NCI-H2029 (cell line): ENCODE results near the gene MLN.

Experiments used
- DNase-seq: peaks from one replicate; lab custom pipeline; 2025; lab: John Stamatoyannopoulos, UW

Gene MLN

DNA sequence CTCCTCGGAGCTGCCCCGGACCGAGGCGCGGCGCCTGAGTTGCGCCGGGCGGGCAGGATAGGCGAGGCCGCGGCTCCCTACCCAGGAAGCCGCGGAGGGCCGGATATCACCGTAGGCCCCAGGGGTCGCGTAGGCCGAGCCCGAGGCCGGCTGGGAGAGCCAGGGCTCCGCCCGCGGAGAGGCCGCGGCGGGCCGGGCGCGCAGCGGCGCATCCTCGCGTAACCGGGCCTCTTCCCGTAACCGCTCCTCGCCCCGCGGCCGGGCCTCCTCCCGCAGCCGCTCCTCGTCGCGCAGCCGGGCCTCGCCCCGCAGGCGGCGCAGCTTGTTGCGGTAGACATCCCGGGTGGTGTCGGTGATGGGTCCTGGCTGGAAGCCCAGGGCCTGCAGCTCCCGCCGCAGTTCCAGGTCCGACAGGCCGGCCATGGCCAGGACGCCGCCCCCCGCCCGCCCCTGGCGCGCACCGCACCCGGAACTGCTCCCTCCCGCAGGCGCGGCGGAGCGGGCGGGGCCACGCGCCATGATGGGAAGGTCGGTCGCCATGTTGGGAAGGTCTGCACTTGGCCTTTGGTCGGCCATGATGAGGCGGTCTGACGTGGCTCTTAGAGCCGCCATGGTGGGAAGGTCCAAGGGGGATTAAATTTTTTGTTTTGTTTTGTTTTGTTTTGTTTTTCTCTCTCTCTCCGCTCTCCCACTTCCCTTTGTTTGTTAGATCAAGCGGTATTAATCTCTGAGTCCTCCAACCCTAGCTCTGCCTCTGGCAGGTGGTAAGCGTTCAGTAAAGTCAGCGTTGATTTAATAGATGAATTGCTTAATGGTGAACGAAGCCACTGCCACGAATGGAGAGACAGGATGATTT lies 14.9 kb downstream of the MLN start, which contains the start of gene LEMD2:
LEMD2 (minus strand) TSS at position 437 of the 856 bp plus-strand sequence; CDS start at position 423, 14 bp downstream.
- DNase-seq: peak; percentile 85

DNA sequence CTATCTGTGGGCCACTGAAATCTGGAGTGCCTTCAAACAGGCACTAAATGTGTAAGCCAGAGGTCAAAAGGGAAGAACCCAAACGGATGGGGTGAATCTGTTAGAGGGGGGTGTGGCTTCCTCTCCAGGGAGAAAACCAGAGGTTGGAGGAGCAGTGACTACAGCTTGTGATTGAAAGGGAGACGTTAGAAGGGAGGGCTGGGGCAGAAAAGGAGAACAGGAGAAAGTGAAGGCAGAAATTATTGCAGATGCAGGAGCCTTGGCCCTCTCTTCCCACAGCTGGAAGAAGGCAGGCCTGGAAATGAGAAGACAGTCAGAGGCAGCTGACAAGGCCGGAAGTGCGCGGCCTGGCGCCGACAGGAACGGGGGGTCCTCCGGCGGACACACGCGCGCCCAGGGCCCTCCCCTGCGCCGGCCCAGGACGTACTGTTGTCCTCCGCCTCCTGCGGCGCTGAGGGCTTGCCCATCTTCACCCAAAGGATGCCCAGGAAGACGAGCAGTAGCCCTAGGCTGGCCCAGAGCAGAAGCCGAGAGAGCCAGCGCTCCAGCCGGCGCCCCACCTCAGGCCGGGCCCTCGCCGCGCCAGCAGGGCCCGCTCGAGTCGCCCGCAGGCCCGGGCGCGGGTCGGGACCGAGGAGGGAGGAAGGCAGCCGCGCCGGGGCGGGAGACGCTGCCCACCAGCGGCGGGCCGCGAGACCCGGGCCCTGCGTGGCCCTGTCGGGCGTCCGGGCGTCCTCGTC lies 15.7 kb downstream of the MLN start:
- peak; percentile 45 for DNase-seq

DNA sequence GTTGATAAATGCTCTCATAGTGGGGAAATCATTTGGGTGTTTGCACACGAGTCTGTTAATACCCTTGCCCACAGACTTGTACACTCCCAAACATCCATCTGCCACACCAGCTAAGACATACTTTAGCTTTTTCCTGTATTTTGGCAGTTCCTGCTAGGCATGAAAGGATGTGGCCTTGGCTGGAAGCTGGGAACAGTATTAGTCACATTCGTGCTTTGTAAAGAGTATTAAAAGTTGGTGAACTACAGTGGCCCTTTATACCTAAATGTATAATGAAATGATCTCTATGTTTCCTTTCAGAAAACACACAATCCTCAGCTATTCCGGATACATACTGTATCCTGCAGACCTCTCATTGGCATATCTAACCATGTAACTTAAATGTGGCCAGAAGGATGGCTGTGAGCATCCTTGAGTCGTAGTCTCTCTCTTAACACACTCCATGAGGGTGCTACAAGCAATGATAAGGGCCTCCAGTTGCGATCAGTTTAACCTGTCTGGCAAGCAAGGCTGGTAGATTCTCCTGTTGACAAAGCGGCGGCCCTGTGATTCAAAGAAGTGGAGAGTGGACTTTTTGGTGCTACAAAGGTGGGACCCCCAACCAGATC lies 16.4 kb downstream of the MLN start:
- no peak for DNase-seq

DNA sequence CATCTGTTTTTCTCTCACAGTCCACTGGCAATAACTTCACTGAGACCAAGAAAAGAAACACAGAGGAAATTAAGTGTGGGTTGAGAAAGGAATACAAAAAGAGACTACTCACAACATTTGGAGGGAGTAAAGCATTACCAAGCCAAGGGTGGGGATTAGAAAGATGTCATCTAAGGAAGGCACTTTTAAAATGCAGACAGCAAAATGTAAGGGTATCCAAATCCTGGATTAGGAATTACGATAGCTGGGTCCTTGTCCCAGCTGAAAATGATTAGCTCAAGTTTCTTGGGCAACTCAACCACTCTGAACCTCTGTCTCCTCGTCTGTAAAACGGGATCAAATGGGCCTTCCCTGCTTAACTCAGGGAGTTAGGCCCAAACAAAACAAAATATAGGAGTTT lies 17.1 kb downstream of the MLN start:
- no peak for DNase-seq

DNA sequence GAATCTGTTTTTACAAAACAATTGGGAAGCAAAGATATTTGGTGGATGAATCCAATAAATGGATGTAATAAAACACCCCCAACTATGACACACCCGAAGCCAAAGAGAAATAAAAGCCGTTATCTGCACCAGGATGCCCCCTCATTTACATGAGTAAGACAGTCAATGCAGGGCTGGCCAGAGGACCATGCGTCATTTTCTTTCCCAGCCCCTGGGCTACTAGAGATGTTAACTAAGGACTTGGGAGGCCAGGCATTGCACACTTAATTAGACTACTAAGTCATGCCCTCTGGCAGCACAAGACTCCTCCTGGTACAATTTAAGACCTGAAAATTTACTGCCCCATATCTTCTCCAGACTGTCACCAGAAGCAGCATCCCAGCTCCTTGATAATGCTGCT lies 18.0 kb downstream of the MLN start:
- DNase-seq: no peak

DNA sequence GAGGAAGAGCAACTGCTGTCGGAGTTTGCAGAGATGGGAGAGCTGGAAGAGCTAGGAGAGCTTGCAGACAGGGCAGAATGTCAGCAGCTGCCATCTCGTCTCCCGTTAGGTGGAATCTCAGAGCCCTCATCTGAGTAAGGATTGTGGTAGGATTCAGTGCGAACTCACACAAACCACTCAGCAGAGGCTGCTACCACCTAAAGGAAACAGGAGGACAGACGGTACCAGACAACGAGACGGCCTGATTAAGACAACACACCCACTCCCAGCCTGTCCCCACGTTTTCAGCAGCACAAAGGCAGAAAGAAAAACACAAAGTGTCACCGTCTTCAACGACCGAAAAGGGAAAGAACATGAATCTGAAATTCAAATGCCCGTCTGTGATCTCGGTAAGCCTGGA lies 19.0 kb downstream of the MLN start:
- no peak for DNase-seq

DNA sequence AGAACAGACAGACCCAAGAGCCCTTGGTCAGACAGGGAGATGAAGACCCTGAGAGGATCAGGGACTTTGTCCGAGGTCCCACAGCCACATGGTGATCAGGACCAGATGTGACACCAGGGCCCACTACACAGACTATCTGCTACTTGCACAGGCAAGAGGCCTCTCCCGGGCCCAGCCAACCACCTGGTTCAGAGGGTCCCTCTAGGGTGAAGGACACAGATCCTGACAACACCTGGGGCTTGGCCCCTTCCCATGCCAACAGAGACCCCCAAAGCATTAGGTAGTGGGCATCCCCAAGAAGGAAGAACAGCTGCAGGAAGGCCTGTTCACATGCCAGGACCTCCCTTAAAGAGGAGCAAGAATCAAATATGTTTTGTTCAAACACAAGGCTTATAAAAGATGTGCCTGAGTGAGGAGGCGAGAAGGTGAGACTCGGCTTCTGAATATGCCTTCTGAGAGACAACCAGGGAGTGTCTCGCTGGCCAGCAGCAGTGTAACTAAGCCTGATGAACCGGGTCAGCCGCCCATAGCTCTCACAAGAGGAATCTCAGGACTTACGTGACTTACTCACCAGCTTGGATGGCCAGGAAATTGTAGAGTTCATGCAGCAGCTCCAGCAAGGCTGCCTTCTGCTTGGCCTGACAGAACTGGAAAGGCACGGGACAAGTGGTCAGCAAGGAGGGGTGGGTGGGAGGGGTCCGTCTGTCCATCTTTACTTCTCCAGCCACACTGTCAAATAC lies 19.9 kb downstream of the MLN start:
- no peak for DNase-seq

DNA sequence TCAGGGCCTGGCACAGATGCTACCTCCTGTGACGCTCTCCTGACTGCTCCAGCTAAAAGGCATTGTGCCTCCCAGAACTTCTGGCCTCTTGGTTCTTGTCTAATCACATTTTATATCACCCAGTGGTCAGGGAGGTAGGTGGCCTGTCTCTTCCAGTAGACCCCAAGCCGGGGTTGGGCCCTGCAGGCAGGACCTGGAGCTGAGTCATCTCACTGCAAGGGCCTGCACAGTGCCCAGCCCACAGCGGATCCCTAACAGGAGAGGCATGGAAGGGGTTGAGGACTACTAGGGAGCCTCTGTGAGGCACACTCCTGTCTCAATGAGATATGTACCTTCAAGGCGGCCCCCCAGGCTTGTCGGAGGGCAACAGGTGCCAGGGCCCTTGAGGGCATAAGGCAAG lies 21.2 kb downstream of the MLN start:
- no peak for DNase-seq

DNA sequence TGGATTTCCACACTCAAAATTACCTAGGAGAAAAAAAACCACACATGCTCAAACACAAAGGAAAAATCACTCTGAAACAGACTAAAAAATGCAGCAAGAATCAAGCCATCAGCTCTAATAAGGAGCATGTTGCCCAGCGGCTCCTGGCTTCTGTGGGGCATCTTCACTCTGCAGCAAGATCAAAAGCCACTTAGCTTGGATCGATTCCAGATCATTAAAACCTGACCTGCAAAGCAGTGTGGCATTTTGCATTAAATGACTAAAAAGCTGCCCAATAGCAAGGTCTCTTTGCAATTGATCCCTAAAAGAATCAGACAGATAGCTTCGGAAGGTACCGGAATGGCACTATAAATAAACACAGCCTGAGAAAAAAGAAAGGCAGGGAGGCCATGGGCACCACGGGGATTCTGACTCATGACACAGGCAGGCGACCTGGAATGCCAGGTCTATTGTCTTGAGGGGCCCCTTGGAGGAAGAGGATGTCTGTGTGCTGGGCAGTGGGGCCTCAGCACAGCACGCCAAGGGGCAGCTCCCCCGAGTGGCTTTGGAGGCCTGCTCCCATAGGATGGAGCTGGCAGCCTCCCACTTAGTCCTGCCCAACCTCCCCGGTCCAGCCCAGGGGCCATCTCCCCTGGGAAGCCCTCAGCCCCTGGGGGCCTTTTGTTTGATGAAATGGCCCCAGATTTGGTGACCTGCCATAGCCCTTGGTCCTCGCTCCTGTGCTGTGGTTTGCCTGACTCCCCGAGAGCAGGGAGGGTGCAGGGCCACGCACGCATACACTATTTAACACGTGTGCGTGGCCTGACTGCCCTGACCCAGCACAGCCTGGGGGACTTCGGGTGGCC lies 22.4 kb downstream of the MLN start:
- no peak for DNase-seq

DNA sequence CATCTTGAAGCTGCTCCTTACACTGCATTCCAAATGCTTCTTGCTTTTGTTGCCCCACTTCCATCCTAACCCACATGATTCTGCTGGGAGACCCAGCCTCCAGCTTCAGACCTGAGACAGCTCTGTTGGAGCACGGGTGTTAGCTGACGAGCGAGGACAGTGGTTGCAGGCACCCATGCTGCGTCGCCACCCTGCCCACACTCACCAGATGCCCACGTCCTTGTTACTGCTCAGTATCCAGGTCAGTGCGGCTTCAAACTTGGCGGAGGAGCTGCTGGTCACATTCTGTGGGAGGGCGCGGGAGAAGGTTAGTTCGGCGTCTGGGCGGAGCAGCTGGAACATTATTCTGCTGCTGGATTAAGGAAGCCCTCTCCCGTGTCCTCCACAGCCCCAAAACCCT lies 23.9 kb downstream of the MLN start:
- DNase-seq: no peak

DNA sequence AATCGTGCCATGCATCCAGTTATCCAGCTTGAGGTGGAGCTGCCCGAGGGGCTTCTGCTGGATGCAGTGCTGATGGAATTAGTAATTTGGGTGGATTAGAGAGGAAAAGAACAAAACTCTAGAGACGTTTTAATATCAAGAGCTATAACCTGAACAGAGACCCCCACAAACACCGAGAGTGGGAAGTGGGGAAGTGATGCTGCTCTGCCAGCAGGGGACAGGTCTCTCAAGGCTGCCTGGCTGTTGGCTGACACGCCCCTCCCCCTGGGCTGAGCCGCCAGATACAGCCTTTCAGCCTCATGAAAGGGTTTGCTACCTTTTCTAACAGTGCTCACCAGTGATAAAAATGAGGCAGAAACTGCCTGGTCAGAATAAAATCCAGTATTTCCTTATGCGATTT lies 24.5 kb downstream of the MLN start:
- no peak for DNase-seq

DNA sequence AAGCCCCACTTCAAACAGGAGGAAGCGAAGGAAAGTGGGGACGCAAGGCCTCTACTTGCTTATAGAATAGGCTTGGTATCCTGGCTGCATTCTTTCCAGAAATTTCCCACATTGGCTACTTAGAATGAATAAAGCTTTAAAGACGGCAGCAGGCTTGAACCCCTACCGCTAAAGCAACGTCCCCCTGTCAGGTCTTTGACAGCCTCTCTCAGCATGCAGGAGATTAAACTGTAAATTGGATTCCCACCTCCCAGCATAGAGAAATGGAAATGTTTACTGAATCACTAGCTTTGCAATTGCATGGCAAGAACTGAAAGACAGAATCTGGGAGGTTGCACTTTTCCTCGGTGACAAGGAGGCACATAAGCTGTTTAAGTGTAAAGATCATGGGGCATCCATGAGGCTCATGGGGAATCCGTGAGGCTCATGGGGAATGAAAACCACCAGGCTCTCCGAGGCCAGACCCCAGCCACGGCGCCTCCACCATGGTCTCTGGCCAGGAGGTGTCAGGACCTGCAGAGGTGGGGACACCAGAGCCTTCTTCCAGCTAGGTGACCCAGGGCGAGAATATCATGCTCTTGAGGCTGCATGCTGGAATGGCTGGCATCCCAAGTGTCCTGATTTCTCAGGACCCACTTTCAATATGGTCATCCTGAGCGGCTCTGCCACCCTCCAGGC lies 25.2 kb downstream of the MLN start:
- no peak for DNase-seq

DNA sequence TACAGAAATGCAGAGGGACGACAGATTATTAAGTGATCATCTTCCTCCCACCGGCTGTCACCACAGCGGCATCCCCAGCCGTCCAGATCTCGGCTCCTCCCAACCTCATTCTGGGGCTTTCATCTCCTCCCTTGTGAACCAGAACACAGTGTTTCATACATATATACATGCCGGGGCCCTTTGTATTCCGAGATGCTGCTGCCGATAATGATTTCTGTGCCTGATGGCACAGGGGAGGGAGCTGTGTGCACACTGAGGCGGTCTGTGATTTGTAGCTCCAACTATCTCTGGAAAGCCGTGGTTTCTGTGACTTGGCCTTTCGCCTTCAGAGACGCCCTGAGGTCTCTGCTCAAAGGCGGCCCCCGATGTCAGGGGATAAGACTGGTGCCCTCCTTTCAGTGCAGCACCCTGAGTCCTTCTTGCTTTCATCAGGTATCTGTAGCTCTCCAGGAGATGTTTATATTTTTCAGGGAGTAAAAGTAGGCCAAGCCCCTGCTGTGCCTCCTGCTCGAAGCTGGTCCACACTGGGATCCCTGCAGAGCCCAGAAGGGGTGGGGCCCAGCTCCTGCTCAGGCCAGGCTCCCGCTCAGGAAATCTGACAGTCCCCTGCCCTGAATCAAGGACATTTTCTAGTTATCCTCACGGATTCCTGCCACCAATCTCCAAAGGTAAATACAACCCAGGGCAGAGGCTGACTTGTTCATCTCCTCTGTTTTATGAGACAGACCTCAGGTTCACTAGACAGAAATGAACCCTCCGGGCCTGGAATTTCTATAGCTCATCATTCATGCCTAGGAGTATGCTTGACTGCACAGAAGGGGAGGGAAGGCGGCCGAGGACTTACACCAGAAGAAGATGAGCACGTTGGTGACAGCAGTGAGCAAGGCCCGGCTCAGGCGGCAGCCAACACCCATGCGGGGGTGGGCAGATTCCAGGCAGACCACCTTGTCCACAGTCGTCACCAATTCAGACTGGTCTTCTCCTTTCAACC lies 26.1 kb downstream of the MLN start:
- DNase-seq: no peak

DNA sequence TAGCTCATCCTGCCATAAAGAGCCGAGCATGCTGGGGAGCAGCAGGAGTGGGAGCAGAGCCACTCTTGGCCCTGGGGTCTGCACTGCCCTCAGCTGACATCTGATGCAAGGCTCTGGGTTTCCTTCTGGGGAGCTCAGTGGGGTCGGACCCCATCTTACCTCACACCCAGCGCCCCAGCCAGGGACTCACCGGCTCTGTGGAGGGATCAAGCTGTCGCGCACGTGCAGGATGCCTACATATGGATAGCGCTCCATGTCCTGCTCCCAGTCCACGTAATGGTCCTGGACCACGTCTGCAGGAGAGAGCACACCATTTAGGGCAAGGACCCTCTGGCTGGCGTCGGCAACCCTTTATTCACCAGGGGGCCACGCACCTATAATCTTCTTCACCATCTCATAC lies 27.0 kb downstream of the MLN start:
- DNase-seq: no peak

DNA sequence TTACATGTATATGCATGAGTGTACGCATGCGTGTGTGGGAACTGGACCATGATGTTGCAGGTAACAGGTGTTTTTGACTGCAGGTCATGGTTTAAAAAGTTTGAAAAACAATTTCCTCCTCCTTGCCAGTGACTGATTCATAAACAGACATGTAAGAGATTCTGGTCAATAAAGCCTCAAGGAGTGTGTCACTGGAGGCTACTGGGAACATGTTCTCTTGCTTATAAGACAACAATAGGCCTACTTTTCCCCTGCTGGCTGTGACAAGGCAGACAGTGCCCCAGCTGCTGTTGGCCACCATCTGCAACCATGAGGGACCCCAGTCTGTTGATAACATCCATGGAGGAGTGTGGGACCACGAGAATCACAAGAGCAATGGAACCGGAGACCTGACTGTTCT lies 27.6 kb downstream of the MLN start:
- DNase-seq: no peak

DNA sequence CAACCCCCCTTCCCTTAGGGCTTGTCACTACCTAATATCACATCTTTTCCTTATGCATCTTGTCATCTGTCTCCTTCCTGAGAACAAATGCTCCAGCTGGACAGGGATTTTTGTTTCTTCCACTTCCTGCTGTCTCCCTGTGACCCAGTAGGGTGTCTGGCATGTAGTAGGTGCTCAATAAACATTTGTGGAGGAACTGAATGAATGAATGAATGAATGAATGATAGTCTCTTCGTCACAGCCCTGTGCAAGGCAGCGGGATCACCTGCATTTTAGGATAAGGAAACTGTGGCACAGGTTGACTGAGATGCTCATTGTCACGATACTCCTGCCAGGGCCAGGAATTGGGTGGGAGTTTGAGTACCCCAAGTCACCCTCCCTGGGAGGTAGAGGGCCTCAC lies 29.0 kb downstream of the MLN start:
- DNase-seq: no peak

DNA sequence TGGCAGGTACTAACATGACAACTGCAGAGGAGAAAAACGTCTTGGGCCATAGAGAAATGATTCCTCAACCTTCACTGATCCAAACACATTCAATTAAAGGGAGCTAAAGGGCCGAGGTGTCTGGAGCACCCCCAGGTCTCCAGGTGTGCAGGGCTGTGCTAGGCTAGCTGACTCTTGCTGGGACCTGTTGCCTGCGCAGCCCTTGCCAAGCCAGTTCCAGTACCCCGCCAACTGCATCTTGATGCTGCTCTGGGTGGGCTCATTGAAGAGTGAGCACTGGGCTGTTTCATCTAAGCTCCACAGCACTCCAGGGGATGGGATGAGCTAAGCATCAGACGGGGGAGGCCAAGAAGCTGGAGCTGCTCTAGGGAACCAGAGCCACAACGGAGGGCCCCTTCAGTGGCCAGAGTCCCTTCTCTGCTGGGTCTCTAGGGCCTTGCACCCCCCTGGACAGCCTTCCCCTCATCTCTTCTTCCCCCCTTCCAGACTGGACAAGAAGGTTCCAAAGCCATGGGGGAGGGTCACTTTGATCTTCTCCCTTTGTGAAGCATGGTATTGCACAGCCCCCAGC lies 30.8 kb downstream of the MLN start:
- no peak for DNase-seq

DNA sequence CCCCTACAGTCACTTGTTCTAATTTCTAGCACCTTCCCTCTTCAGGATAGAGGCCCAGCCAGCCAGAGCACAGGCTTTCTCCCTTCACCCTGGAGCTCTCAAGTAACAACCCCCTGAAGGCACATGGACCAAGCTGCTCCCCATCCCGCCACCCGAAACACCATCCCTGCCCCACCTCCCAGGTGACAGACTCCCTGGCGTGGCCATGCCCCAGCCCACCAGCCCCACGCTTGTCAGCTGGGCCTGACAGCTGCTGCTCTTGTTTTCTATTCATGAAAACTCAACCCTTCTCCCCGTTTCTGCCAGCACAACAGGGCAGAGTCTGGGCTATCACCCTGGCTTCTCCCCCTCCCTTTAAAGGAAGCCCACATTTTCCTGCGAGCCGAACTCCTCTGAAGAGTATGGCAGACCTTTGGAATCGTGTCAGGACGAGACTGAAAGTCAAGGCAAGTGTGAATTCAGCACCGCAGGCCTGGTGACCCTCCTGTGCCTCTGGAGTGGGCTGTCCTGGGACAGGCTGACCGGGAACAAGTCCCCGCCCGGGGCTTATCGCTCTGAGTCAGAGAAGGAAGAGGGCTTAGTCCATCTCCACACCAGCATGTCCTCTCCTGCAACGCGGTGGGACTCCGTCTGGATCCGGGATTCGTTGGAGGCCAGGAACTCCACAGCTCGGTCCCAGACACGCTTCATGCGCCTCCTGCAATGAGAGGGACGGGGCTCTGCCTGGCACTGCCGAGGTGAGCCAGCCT lies 31.5 kb downstream of the MLN start:
- no peak for DNase-seq
